HL-60 (cell line): ENCODE data around the gene CAMSAP3.

ENCODE experiments used
- DNase-seq, 2 experiments: peaks; one replicate each; pipeline ENCODE4 v3.0.0-alpha.2; 2010 to 2020; ENCODE audit warnings: low read depth in 1 of 2, low spot score in 1 of 2
- H3K27ac ChIP-seq: fragments of 250-450 bp; sonication (Bioruptor Pico); replicated peaks from 2 replicates; pipeline ENCODE4 v1.5.1; 2020; ENCODE audit warnings: mild to moderate bottlenecking, moderate library complexity
- H3K27me3 ChIP-seq: fragments of 250-450 bp; sonication (Bioruptor Pico); 2 replicates; pipeline ENCODE4 v1.5.1; 2021; ENCODE audit warnings: mild to moderate bottlenecking, moderate library complexity; ENCODE audit not compliant: insufficient read depth, poor library complexity, severe bottlenecking
- H3K4me3 ChIP-seq: replicated peaks from 2 replicates; pipeline ENCODE4 v1.5.1; 2011; ENCODE audit warnings: mild to moderate bottlenecking, control low read depth, low read length; ENCODE audit not compliant: insufficient read depth
- CTCF ChIP-seq: IDR thresholded peaks from one replicate; pipeline ENCODE4 v1.5.1; 2011; ENCODE audit warnings: low read length, control low read depth, inconsistent platforms; ENCODE audit not compliant: insufficient read depth
- GABPA ChIP-seq: IDR thresholded peaks from 2 replicates; pipeline ENCODE4 v1.6.1; 2012; ENCODE audit warnings: low read depth
- POLR2AphosphoS5 ChIP-seq: IDR thresholded peaks from 2 replicates; pipeline ENCODE4 v1.6.1; 2012; ENCODE audit warnings: low read depth
- REST ChIP-seq: IDR thresholded peaks from 2 replicates; pipeline ENCODE4 v1.6.1; 2012; ENCODE audit warnings: low read depth; ENCODE audit not compliant: insufficient replicate concordance
- SPI1 ChIP-seq: IDR thresholded peaks from 2 replicates; pipeline ENCODE4 v1.6.1; 2012; ENCODE audit warnings: low read depth, mild to moderate bottlenecking, borderline replicate concordance

Gene CAMSAP3

GRCh38 chr19:7661744-7662538 is 66.3 kb downstream of the CAMSAP3 start:
- Histone ChIP-seq H3K27me3 (no peaks in the 10 kb centered on the region), H3K4me3 (no peak overlapping the region), H3K27ac (no peak overlapping the region)
- TF ChIP-seq CTCF (no peak), REST (no peak), SPI1 (no peak), GABPA (no peak), POLR2AphosphoS5 (no peak)
- no peak for DNase-seq

GRCh38 chr19:7662657-7663056 is 67.0 kb downstream of the CAMSAP3 start:
- no peak for DNase-seq
- Histone ChIP-seq H3K27ac (no peak overlapping the region), H3K4me3 (no peak overlapping the region), H3K27me3 (no peaks in the 10 kb centered on the region)
- no peak for TF ChIP-seq GABPA
- no peak for TF ChIP-seq CTCF
- no peak for TF ChIP-seq POLR2AphosphoS5
- TF ChIP-seq SPI1 = no peak
- TF ChIP-seq REST = no peak

GRCh38 chr19:7663706-7664105 is 68.0 kb downstream of the CAMSAP3 start:
- no peak overlapping the region for H3K27ac ChIP-seq
- H3K27me3 ChIP-seq = no peaks in the 10 kb centered on the region
- no peak overlapping the region for H3K4me3 ChIP-seq
- TF ChIP-seq GABPA (no peak), REST (no peak), CTCF (no peak), SPI1 (no peak), POLR2AphosphoS5 (no peak)
- no peak for DNase-seq
